ENCODE results near the gene SLC9A1.
"Not testable (repeated sequence)": the region's sequence is repeated elsewhere in the genome, so short reads cannot be mapped to it uniquely, and the experiment has no call there.

SLC9A1 gene

DNA sequence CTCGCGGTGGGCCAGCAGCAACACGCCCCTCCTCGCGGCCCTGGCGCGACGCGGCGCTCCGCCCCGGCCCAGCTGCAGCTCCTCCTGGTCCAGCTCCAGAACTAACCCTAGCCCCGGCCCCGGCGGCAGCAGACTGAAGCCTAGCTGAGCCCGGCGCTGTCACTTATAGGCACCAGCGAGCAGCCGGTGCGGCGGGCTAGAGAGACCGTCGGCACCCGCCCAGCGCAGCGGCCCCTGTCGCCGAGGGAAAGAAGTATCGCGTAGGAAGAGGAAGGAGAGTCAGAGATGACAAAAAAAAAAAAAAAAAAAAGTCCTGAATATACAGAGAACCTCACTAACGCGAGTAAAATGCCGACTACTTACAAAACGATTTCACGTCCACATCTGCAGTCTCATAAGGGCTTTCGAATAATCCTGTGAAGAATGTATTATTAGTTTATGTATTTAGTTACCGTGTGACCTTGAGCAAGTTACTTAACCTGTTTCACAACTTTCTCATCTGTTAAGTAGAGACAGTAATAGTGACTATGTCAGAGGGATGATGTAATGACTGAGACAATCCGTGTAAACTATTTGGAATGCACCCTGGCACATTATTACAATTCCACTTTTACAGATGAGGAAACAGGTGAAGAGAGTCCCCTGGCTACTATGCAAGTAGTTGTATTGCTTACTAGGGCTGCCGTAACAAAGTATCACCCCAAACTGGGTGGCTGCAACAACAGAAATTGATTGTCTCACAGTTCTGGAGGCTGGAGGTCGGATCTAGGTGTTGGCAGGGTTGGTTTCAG, at the start of gene SLC9A1:
TSS of gene SLC9A1 (minus strand) at position 135 of the 791 bp plus-strand sequence. CDS start 791 bp downstream, outside the sequence.
- DNase-seq, result peak; percentile 82

DNA sequence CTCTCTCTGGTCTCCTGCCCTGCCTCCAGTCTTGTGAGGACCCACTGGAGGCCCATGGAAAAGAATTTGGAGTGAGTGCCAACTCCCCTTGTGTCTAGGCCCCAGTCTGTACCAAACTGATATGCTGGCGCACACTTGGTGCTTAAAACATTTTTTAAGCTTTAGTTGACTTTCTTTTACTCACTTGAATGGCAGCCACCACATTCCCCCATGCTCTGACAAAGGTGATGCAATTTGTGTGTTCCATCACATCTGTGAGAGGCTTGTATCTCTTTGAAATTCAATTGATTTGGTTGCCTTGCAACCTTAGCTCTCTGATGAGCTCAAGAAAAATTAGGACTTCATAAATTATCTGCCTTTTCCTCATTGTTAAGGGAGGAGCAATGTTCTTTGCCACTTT, 49.0 kb upstream of the SLC9A1 start:
- no peak for DNase-seq

DNA sequence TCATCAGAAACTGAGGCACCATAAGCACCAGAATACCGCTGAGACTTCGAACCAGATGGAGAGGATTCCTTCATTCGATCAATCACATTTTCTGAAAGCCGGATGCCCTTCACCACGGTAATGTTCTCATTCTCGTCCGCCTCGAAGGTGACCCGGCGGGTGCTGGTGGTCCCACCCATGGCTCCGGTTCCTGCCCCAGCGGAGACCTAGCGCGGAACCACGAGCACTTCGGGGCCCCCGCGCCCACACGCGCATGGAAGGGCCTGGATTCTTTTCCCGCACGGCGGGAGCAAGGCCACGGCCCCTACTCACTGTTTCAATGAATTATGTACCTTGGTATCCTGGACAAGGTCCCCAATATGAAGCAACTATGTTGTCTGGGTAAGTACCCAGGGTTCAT, 46.4 kb upstream of the SLC9A1 start:
- no peak for DNase-seq

DNA sequence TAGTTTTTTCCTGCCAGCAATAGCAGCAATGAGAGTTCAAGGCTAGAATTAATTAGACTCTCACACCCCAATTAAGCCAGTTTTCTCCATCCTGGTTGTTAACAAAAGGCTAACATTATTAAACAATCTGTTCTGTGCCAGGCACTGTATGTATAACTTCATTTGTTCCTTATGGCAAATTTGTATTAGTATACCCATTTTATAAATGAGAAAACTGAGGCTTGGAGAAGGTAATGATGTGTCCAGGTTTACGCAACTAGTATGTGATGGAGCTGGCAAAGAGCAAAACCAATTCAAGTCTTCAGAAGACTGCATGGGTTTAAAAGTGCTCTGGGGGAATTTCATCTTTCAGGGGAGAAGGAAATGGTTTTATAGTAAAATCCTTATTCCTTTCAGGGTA, 38.3 kb upstream of the SLC9A1 start:
- no peak for DNase-seq

DNA sequence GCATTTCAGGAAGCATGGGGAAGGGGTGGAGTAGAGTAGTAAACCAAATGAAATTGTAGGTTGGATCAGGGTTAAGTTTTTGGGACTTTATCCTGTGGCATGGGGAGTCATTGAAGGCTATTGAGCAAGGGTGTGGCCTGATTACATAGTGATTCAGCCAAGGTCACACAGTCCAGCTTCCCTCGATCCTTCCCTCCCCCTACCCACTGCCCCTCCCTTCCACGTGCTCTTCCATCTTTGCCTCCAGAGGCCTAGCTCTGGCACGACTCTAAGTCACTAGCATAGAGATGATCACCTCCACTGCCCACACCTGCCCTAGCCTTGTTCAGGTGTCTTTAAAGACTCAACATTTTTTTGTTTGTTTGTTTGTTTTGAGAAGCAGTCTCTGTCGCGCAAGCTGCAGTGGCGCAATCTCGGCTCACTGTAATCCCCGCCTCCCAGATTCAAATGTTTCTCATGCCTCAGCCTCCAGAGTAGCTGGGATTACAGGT, 37.2 kb upstream of the SLC9A1 start:
- no peak for DNase-seq

GRCh38 chr1:27184665-27185064, 29.7 kb upstream of the SLC9A1 start:
- DNase-seq, result not testable (repeated sequence)

GRCh38 chr1:27179979-27180378, 25.1 kb upstream of the SLC9A1 start:
- no peak for DNase-seq

GRCh38 chr1:27179379-27179778, 24.5 kb upstream of the SLC9A1 start:
- no peak for DNase-seq

- DNase-seq, result no peak
Observed at GRCh38 chr1:27176954-27177353, 22.0 kb upstream of the SLC9A1 start.

DNA sequence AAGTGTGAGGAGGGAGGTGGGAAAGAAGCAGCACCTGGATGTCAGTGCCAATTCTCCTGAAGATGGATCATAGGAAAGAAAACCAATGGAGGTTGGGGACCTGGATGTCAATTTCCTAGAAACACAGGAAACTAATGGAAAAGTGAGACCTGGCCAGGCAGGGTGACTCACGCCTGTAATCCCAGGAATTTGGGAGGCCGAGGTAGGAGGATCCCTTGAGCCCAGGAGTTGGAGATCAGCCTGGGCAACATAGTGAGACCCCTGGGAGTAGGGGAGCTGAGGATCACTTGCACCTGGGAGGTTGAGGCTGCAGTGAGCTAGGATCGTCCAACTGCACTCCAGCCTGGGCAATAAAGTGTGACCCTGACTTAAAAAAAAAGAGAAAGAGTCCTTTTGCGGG, 21.4 kb upstream of the SLC9A1 start:
- no peak for DNase-seq

DNA sequence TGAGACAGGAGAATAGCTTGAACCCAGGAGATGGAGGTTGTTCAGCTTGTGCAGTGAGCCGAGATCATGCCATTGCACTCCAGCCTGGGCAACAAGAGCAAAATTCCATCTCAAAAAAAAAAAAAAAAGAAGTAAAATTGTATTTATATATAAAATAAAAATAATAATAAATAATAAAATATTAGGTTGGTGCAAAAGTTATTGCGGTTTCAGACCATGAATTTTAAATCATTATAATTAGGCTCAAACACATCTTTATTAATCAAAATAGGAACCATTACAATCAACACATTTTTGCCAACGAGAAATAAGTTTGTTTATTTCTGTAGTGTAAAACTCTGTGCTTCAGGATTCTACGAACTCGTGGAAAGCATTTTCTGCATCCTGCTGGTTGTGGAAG, 18.1 kb upstream of the SLC9A1 start:
- not testable (repeated sequence) for DNase-seq

GRCh38 chr1:27166929-27167328, 12.0 kb upstream of the SLC9A1 start:
- no peak for DNase-seq

GRCh38 chr1:27166351-27166802, 11.5 kb upstream of the SLC9A1 start:
- DNase-seq, result no peak

- DNase-seq, result no peak
Observed at GRCh38 chr1:27163093-27163492, 8.2 kb upstream of the SLC9A1 start.

GRCh38 chr1:27162090-27162489, 7.2 kb upstream of the SLC9A1 start:
- DNase-seq, result no peak

DNA sequence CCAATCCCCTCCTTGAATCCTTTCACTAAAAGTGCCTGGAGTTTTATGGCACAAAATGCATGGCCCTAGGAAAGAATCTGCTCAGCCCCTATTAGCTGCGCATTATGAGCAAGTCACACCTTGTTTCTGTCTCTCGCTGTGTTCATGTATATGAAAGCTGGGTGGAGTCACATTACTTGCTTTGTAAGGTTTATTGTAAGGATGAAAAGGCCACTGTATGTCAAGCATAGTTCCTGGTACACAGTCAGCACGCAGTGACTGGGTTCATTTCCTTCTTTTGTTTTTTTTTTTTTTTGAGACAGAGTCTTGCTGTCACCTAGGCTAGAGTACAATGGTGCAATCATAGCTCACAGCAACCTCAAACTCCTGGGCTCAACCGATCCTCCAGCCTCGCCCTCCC, 6.7 kb upstream of the SLC9A1 start:
- DNase-seq, result no peak

GRCh38 chr1:27157194-27157593, 2.3 kb upstream of the SLC9A1 start:
- no peak for DNase-seq

- DNase-seq, result no peak
Observed at GRCh38 chr1:27154469-27154990, 395 bp downstream of the SLC9A1 start.

- no peak for DNase-seq
Observed at GRCh38 chr1:27153927-27154358, 982 bp downstream of the SLC9A1 start.

- DNase-seq, result no peak
Observed at GRCh38 chr1:27153549-27153886, 1.4 kb downstream of the SLC9A1 start.

GRCh38 chr1:27152829-27153548, 1.9 kb downstream of the SLC9A1 start:
- DNase-seq, result no peak

DNA sequence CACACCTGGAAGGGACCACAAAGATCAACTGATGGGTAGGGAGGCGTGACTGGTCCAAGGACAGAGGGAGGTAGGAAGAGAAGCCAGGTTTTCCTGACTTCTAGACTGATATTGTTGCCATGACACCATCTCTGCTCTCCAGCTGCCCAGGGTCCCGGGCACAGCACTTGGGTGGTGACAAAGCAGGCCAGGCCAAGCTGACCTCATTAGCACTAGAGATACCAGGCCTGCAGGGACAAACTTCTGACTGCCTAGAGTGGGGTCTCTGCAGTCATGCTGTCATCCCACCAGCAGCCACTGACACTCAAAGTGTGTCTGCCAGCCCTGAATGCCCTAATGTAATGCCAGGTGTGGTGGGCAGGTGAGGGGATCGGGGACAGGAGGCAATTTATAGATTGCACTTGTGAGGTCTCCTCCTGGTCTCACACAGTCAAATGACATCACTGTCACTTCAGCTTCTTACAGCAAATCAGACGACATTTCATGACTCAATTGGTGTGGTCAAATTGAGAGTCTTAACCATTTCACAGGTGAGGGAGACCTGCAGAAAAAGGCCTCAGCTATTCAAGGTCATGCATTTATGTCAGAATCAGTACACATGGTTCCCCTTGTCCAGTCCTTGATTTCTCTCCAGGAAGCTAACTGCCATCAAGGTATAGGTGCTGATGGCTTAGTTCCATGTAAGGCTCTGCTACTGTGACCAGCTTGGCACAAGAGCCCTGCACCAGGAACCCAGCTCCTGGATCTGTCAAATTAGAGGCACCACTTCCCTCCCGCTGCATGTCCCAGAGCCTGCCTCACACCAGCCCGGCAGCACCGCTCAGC, 2.7 kb downstream of the SLC9A1 start:
- no peak for DNase-seq

DNA sequence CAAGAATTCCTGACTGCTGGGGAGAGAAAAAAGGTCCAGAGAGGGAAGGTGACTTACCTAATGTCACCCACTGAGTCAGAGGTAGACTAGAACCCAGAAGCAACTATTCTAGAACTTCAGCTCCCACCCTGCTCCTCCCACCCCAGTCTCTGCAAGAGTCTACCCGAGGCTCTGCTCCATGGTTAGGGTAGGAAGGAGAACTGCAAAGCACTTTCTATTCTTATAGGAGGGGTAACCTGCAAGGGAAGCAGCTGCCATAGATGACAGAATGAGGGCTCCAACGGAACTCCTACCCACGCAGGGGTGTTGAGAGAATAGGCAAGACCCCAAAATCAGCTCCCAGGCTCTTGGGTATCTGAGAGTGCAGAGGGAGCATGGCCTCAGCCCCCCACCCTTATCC, 4.3 kb downstream of the SLC9A1 start:
- DNase-seq, result no peak
